NT2/D1 (cell line): ENCODE results near the gene RFX4.

Experiments
- YY1 ChIP-seq: IDR thresholded peaks from 2 replicates; pipeline ENCODE4 v1.6.1; 2011; ENCODE audit not compliant: insufficient read length, insufficient read depth
- ZNF274 ChIP-seq: IDR thresholded peaks from 2 replicates; pipeline ENCODE4 v1.6.1; 2011; ENCODE audit warnings: mild to moderate bottlenecking, low read depth, low read length

DNA sequence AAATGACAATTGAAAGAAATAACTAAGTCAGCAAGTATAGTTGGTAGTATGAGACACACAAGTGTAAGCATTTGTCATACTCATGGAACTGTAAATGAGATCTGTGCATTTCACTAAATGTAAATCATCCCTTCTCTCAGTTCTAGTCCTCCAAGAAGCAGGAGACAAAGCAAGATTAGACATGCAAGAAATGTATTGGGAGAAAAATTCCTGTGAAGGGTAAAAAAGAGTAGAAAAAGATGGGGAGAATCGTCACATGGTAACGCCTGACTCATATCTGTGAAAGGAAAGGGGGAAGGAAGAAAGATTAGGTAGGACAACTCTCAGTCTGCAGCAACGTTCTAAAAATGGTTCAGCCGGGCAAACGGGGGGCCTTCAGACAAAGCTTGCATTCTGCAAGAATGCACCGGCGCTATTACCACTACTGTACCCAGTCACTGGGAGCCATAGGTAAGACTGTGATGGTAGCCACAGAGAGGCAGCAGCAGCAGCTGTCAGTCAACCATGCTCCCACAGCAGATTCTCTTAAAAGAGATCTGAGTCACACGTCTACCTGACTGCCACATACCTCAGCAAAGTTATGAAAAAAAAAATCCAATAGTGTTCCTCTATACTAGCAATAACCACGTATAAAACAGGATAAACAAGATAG, 18.0 kb upstream of the RFX4 start:
- TF ChIP-seq YY1 (no peak), ZNF274 (no peak)
